HT-29 (cell line): Measurements from ENCODE around the gene CCDC63. TPM values are rescaled to one million over a fixed set of nuclear protein-coding genes. Genes with fewer than 3 reads are reported as not detected.
"Not testable (repeated sequence)": the region's sequence is repeated elsewhere in the genome, so short reads cannot be mapped to it uniquely, and the experiment has no call there.

Source experiments
- DNase-seq: peaks from one replicate; pipeline ENCODE4 v3.0.0-alpha.2; 2015; ENCODE audit warnings: low spot score
- total RNA-seq: library from RNA; depleted of rRNA; stranded (reverse); fragments of >200 nt; shearing (Covaris generic); gene quantifications from 2 replicates; pipeline ENCODE4 v1.2.3, GENCODE V29; 2014

CCDC63 gene
- total RNA-seq, 1 experiment from 2014 or later, result not detected

- no peak for DNase-seq
These were observed 75.9 kb downstream of the CCDC63 start for GRCh38 chr12:110922652-110923051.

GRCh38 chr12:110923192-110923591 is 76.4 kb downstream of the CCDC63 start:
- no peak for DNase-seq

GRCh38 chr12:110923692-110924334 is 77.0 kb downstream of the CCDC63 start:
- DNase-seq, result no peak

- DNase-seq, result no peak
These were observed 80.8 kb downstream of the CCDC63 start for GRCh38 chr12:110927546-110927945.

GRCh38 chr12:110928700-110929099 is 81.9 kb downstream of the CCDC63 start:
- DNase-seq, result no peak

- no peak for DNase-seq
These were observed 83.0 kb downstream of the CCDC63 start for GRCh38 chr12:110929818-110930217.

- DNase-seq, result no peak
These were observed 83.8 kb downstream of the CCDC63 start for GRCh38 chr12:110930348-110931314.

GRCh38 chr12:110931315-110931728 is 84.5 kb downstream of the CCDC63 start:
- no peak for DNase-seq

- DNase-seq, result no peak
These were observed 85.3 kb downstream of the CCDC63 start for GRCh38 chr12:110932046-110932445.

- DNase-seq, result no peak
These were observed 86.7 kb downstream of the CCDC63 start for GRCh38 chr12:110933326-110933974.

- no peak for DNase-seq
These were observed 87.5 kb downstream of the CCDC63 start for GRCh38 chr12:110934093-110934852.

- DNase-seq, result no peak
These were observed 88.8 kb downstream of the CCDC63 start for GRCh38 chr12:110935588-110935987.

GRCh38 chr12:110936367-110937103 is 89.7 kb downstream of the CCDC63 start:
- DNase-seq, result no peak

GRCh38 chr12:110937104-110937641 is 90.4 kb downstream of the CCDC63 start:
- DNase-seq, result peak; percentile 49

- DNase-seq, result no peak
These were observed 93.5 kb downstream of the CCDC63 start for GRCh38 chr12:110940296-110940695.

GRCh38 chr12:110940933-110941332 is 94.1 kb downstream of the CCDC63 start:
- DNase-seq, result no peak

GRCh38 chr12:110941391-110941790 is 94.6 kb downstream of the CCDC63 start:
- no peak for DNase-seq

- DNase-seq, result no peak
These were observed 96.6 kb downstream of the CCDC63 start for GRCh38 chr12:110943373-110943772.

- DNase-seq, result no peak
These were observed 101.3 kb downstream of the CCDC63 start for GRCh38 chr12:110948041-110948440.

GRCh38 chr12:110950466-110950865 is 103.7 kb downstream of the CCDC63 start:
- DNase-seq, result not testable (repeated sequence)
